IMR-90 (cell line): ENCODE results near the gene ANTXR2. TPM values are rescaled to one million over a fixed set of nuclear protein-coding genes. Genes with fewer than 3 reads are reported as not detected.

ENCODE experiments used
- ATAC-seq: fragments of 200-7000 bp; cut with Tn5 transposase; 2 replicates; pipeline ENCODE4 v1.9.1; 2020; ENCODE audit warnings: low read depth, mild to moderate bottlenecking, moderate library complexity
- BruUV-seq: library from RNA; stranded (reverse); fragments of 400-500 nt; replicated peaks from 2 replicates; lab custom pipeline; 2021; lab: Mats Ljungman, UMichigan
- CTCF ChIA-PET: fragments of 300-600 bp; formaldehyde crosslinking; extraction: SDS; loops from one replicate; lab custom pipeline; 2021; ENCODE audit warnings: antibody characterized with exemption; lab: Yijun Ruan, JAX
- POLR2A ChIA-PET: fragments of 300-600 bp; sonication (Branson Sonifier 250); formaldehyde crosslinking; loops from one replicate; lab custom pipeline; 2022; ENCODE audit warnings: antibody characterized with exemption; ENCODE audit not compliant: unreplicated experiment; lab: Charles Lee
- DNase-seq: peaks from one replicate; pipeline ENCODE4 v3.0.0; 2013
- H2AFZ ChIP-seq: replicated peaks from 2 replicates; pipeline ENCODE3; 2013; ENCODE audit warnings: low read length, mild to moderate bottlenecking; ENCODE audit not compliant: poor library complexity
- H2AK5ac ChIP-seq: 2 replicates; pipeline ENCODE4 v1.6.1; 2013; ENCODE audit warnings: low read depth, low read length, inconsistent platforms
- H2AK9ac ChIP-seq: replicated peaks from 2 replicates; pipeline ENCODE3; 2013; ENCODE audit warnings: mild to moderate bottlenecking, low read depth, low read length, moderate library complexity; ENCODE audit not compliant: poor library complexity
- H2BK120ac ChIP-seq: 2 replicates; pipeline ENCODE4 v1.6.1; 2013; ENCODE audit warnings: low read depth, low read length, inconsistent platforms
- H2BK15ac ChIP-seq: 3 replicates; pipeline ENCODE4 v1.6.1; 2013; ENCODE audit warnings: low read depth, low read length, inconsistent platforms
- H2BK20ac ChIP-seq: 2 replicates; pipeline ENCODE4 v1.6.1; 2013; ENCODE audit warnings: low read depth, mild to moderate bottlenecking, inconsistent platforms, low read length, moderate library complexity
- H2BK5ac ChIP-seq: 2 replicates; pipeline ENCODE4 v1.6.1; 2013; ENCODE audit warnings: mild to moderate bottlenecking, low read depth, low read length, inconsistent platforms; ENCODE audit not compliant: poor library complexity, severe bottlenecking
- H3K14ac ChIP-seq: replicated peaks from 2 replicates; pipeline ENCODE4 v1.6.1; 2013; ENCODE audit warnings: low read depth, low read length, inconsistent platforms
- H3K18ac ChIP-seq: 2 replicates; pipeline ENCODE4 v1.6.1; 2013; ENCODE audit warnings: low read depth, low read length, control low read depth
- H3K23ac ChIP-seq: 2 replicates; pipeline ENCODE4 v1.6.1; 2013; ENCODE audit warnings: low read depth, low read length, inconsistent platforms
- H3K27ac ChIP-seq: 2 replicates; pipeline ENCODE4 v1.5.1; 2013; ENCODE audit warnings: mild to moderate bottlenecking, control low read depth, low read length; ENCODE audit not compliant: insufficient read depth
- H3K27me3 ChIP-seq: 2 replicates; pipeline ENCODE4 v1.6.1; 2013; ENCODE audit warnings: low read length; ENCODE audit not compliant: control insufficient read depth, insufficient read depth
- H3K36me3 ChIP-seq: 2 replicates; pipeline ENCODE4 v1.6.1; 2013; ENCODE audit warnings: low read length, mixed read lengths; ENCODE audit not compliant: control insufficient read depth, insufficient read depth
- H3K4ac ChIP-seq: 2 replicates; pipeline ENCODE4 v1.6.1; 2013; ENCODE audit warnings: low read depth, low read length, inconsistent platforms
- H3K4me1 ChIP-seq: 2 replicates; pipeline ENCODE4 v1.6.1; 2013; ENCODE audit warnings: low read length, mixed read lengths; ENCODE audit not compliant: control insufficient read depth, insufficient read depth
- H3K4me2 ChIP-seq: 2 replicates; pipeline ENCODE4 v1.6.1; 2013; ENCODE audit warnings: low read depth, mild to moderate bottlenecking, control low read depth, low read length, moderate library complexity
- H3K4me3 ChIP-seq: 2 replicates; pipeline ENCODE4 v1.5.1; 2013; ENCODE audit warnings: low read depth, mild to moderate bottlenecking, control low read depth, low read length, moderate library complexity; ENCODE audit not compliant: insufficient read depth
- H3K56ac ChIP-seq: 2 replicates; pipeline ENCODE4 v1.6.1; 2013; ENCODE audit warnings: low read length, inconsistent platforms; ENCODE audit not compliant: insufficient read depth; ENCODE audit errors: extremely low read depth
- H3K79me1 ChIP-seq, 2 experiments: 2 replicates each; pipeline ENCODE4 v1.6.1; 2013; ENCODE audit warnings: low read length in 2 of 2, inconsistent platforms in 1 of 2, low read depth in 1 of 2
- H3K9ac ChIP-seq: 2 replicates; pipeline ENCODE4 v1.6.1; 2013; ENCODE audit warnings: low read depth, low read length, control low read depth
- H3K9me1 ChIP-seq: 2 replicates; pipeline ENCODE4 v1.6.1; 2013; ENCODE audit warnings: low read length, inconsistent platforms; ENCODE audit not compliant: insufficient read depth
- H3K9me3 ChIP-seq: 2 replicates; pipeline ENCODE4 v1.6.1; 2013; ENCODE audit warnings: low read length; ENCODE audit not compliant: control insufficient read depth, insufficient read depth
- H4K20me1 ChIP-seq: 2 replicates; pipeline ENCODE4 v1.6.1; 2013; ENCODE audit warnings: low read length, inconsistent platforms; ENCODE audit not compliant: insufficient read depth
- H4K5ac ChIP-seq: 2 replicates; pipeline ENCODE4 v1.6.1; 2013; ENCODE audit warnings: mild to moderate bottlenecking, low read depth, low read length, control low read depth
- H4K8ac ChIP-seq, 2 experiments: 2 replicates each; pipeline ENCODE4 v1.6.1; 2013; ENCODE audit warnings: low read depth in 2 of 2, low read length in 2 of 2, control low read depth in 1 of 2, inconsistent platforms in 1 of 2
- H4K91ac ChIP-seq: 2 replicates; pipeline ENCODE4 v1.6.1; 2013; ENCODE audit warnings: low read depth, low read length, inconsistent platforms; ENCODE audit not compliant: insufficient read depth
- BHLHE40 ChIP-seq: fragments of 150-350 bp; IDR thresholded peaks from 2 replicates; pipeline ENCODE4 v1.6.1; 2016; ENCODE audit warnings: mild to moderate bottlenecking, low read depth, low read length
- FOS ChIP-seq: fragments of 150-350 bp; IDR thresholded peaks from 2 replicates; pipeline ENCODE4 v1.6.1; 2016; ENCODE audit warnings: low read depth, low read length
- MAZ ChIP-seq: IDR thresholded peaks from 2 replicates; pipeline ENCODE4 v1.6.1; 2012; ENCODE audit warnings: low read depth, mild to moderate bottlenecking, low read length, improper control_type of control experiment, moderate library complexity, borderline replicate concordance
- MXI1 ChIP-seq: IDR thresholded peaks from 2 replicates; pipeline ENCODE4 v1.6.1; 2012; ENCODE audit warnings: low read depth, mild to moderate bottlenecking, low read length, moderate library complexity, borderline replicate concordance
- NFE2L2 ChIP-seq: fragments of 150-350 bp; IDR thresholded peaks from 2 replicates; pipeline ENCODE4 v1.6.1; 2016; ENCODE audit warnings: low read depth, mild to moderate bottlenecking, low read length
- POLR2A ChIP-seq: IDR thresholded peaks from 2 replicates; pipeline ENCODE4 v1.6.1; 2012; ENCODE audit warnings: mild to moderate bottlenecking, low read depth, low read length
- RAD21 ChIP-seq: IDR thresholded peaks from 2 replicates; pipeline ENCODE4 v1.6.1; 2012; ENCODE audit warnings: low read length, improper control_type of control experiment
- RFX5 ChIP-seq: IDR thresholded peaks from 2 replicates; pipeline ENCODE4 v1.8.0; 2012; ENCODE audit warnings: low read depth, mild to moderate bottlenecking, low read length, moderate library complexity
- SMC3 ChIP-seq: fragments of 150-350 bp; IDR thresholded peaks from 2 replicates; pipeline ENCODE4 v1.6.1; 2016; ENCODE audit warnings: low read depth, mild to moderate bottlenecking, antibody characterized with exemption, low read length, moderate library complexity
- WGBS, 2 experiments: methylation state at CpG; one replicate each; pipeline versions ENCODE4 v1.1.5 to v1.1.7; 2013; ENCODE audit warnings: missing lambda C conversion rate in 2 of 2; ENCODE audit not compliant: insufficient read length in 1 of 2; ENCODE audit errors: extremely low coverage in 2 of 2; 5-methylcytosine and 5-hydroxymethylcytosine counted together
- dilution Hi-C: fragments of 300-500 bp; cut with HindIII; formaldehyde crosslinking; loops from one replicate; pipeline ENCODE4 v1.14.3; 2018; ENCODE audit warnings: low sequenced_read_pairs; ENCODE audit not compliant: unreplicated experiment
- in situ Hi-C: fragments of 300-500 bp; cut with MboI; formaldehyde crosslinking; loops from 3 replicates; pipeline ENCODE4 v1.14.3; 2019; ENCODE audit warnings: low sequenced_read_pairs, inconsistent platforms, mixed read lengths
- intact Hi-C: fragments of 100-400 bp; cut with micrococcal nuclease; formaldehyde crosslinking; loops from 2 replicates; pipeline ENCODE4 v1.10.0; 2022
- polyA plus RNA-seq, 3 experiments: library from polyadenylated mRNA; depleted of rRNA; stranded (reverse); fragments of >200 nt; gene quantifications; 2 replicates each; pipeline ENCODE4 v1.2.3, GENCODE V29; 2012; ENCODE audit warnings: low replicate concordance in 1 of 3
- total RNA-seq: library from RNA; depleted of rRNA; stranded (reverse); fragments of >200 nt; gene quantifications from 2 replicates; pipeline ENCODE4 v1.2.3, GENCODE V29; 2012
- TF ChIP-seq, protein P1 (sequence below): conservative IDR thresholded peaks from 2 replicates; pipeline ENCODE4 v1.5.1; 2012; ENCODE audit warnings: mild to moderate bottlenecking, low read depth, low read length, improper control_type of control experiment
- TF ChIP-seq, protein P2 (sequence below): fragments of 150-350 bp; IDR thresholded peaks from 2 replicates; pipeline ENCODE4 v1.6.1; 2016; ENCODE audit warnings: low read depth, mild to moderate bottlenecking, low read length, moderate library complexity, borderline replicate concordance

ANTXR2 gene
- total and polyA plus RNA-seq, 2 of the 4 experiments (the other 2 are of a cell fraction): 46.8 to 88.5 TPM

DNA sequence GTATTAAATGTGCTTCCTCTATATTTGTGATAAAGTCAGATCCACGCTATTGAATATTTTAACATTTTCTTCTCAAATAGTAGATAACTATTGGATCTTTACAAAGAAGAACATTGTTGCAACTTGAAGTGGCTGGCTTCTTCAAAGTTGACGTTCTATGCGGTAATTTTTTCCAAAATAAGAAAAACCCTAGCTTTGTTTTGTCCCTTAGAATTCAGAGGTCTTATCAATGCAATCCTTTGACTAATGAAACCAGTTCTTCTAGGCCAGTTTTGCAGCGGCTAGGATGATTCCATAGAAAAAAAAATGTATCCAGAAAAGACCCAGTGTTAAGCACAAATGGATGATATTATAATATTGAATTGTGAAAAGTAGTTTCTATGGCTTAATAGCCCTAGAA, 89.6 kb downstream of the ANTXR2 start:
- H3K4me2 ChIP-seq: no peak overlapping the region
- no peaks in the 10 kb centered on the region for H3K27me3 ChIP-seq
- ChIA-PET CTCF (no interaction called here), POLR2A (no interaction called here)
- no peak overlapping the region for H3K14ac ChIP-seq
- H3K27ac ChIP-seq: no peak overlapping the region
- H2AK5ac ChIP-seq: no peak overlapping the region
- BruUV-seq: no TSS peak
- peaks cover 20% of the 10 kb centered on the region in 2 experiments for H3K79me1 ChIP-seq
- H3K18ac ChIP-seq: no peak overlapping the region
- no peak overlapping the region for H3K4me3 ChIP-seq
- no peak overlapping the region for H3K56ac ChIP-seq
- H4K91ac ChIP-seq: no peak overlapping the region
- no peaks in the 10 kb centered on the region for H3K9me1 ChIP-seq
- no peaks in the 10 kb centered on the region for H3K9me3 ChIP-seq
- H4K20me1 ChIP-seq: peaks cover 7% of the 10 kb centered on the region; the same call in 1 of the 2 replicates
- DNase-seq: no peak
- H2BK15ac ChIP-seq: no peak overlapping the region
- H4K8ac ChIP-seq: no peak overlapping the region
- H3K9ac ChIP-seq: no peak overlapping the region
- no peaks in the 10 kb centered on the region for H3K4me1 ChIP-seq
- no peak overlapping the region for H2BK20ac ChIP-seq
- dilution Hi-C loops: no loop called here
- intact Hi-C loops: no loop called here
- H3K4ac ChIP-seq: no peak overlapping the region
- no peak for ATAC-seq
- H2BK120ac ChIP-seq: no peak overlapping the region
- WGBS, 2 experiments: 100% methylated on average over 2 of the region's 4 CpGs; no CpG with 5 or more reads in 1 of the 2 experiments
- H2AFZ ChIP-seq: no peak overlapping the region
- TF ChIP-seq MXI1 (no peak), RFX5 (no peak), NFE2L2 (no peak), POLR2A (no peak), MAZ (no peak), SMC3 (no peak), RAD21 (no peak), FOS (no peak), BHLHE40 (no peak)
- TF ChIP-seq, protein P1, sequence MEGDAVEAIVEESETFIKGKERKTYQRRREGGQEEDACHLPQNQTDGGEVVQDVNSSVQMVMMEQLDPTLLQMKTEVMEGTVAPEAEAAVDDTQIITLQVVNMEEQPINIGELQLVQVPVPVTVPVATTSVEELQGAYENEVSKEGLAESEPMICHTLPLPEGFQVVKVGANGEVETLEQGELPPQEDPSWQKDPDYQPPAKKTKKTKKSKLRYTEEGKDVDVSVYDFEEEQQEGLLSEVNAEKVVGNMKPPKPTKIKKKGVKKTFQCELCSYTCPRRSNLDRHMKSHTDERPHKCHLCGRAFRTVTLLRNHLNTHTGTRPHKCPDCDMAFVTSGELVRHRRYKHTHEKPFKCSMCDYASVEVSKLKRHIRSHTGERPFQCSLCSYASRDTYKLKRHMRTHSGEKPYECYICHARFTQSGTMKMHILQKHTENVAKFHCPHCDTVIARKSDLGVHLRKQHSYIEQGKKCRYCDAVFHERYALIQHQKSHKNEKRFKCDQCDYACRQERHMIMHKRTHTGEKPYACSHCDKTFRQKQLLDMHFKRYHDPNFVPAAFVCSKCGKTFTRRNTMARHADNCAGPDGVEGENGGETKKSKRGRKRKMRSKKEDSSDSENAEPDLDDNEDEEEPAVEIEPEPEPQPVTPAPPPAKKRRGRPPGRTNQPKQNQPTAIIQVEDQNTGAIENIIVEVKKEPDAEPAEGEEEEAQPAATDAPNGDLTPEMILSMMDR: no peak
- TF ChIP-seq, protein P2, sequence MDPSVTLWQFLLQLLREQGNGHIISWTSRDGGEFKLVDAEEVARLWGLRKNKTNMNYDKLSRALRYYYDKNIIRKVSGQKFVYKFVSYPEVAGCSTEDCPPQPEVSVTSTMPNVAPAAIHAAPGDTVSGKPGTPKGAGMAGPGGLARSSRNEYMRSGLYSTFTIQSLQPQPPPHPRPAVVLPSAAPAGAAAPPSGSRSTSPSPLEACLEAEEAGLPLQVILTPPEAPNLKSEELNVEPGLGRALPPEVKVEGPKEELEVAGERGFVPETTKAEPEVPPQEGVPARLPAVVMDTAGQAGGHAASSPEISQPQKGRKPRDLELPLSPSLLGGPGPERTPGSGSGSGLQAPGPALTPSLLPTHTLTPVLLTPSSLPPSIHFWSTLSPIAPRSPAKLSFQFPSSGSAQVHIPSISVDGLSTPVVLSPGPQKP: no peak
- in situ Hi-C loops: no loop called here
- no peak overlapping the region for H4K5ac ChIP-seq
- H2BK5ac ChIP-seq: no peak overlapping the region
- H3K36me3 ChIP-seq: peaks cover 3% of the 10 kb centered on the region; the same call in 1 of the 2 replicates
- H2AK9ac ChIP-seq: no peak overlapping the region
- H3K23ac ChIP-seq: no peak overlapping the region
